Stomach (tissue), 9 donors: ENCODE data around the gene ZNF423. TPM values are rescaled to one million over a fixed set of nuclear protein-coding genes. Genes with fewer than 3 reads are reported as not detected.

Source experiments
- DNase-seq, 2 donors: peaks; one replicate each; pipeline versions ENCODE4 v3.0.0 to v3.0.0-alpha.2; 2013 to 2019
- H3K27ac ChIP-seq, 5 donors: fragments of 200-600 bp in 4 of 5; sonication (generic) in 4 of 5; one replicate each; pipeline ENCODE4 v1.5.1; 2013 to 2019; ENCODE audit warnings: mild to moderate bottlenecking in 1 of 5, moderate library complexity in 1 of 5
- H3K27me3 ChIP-seq, 3 donors: fragments of 200-600 bp; sonication (generic); one replicate each; pipeline ENCODE4 v1.5.1; 2017 to 2019; ENCODE audit warnings: mixed run types in 1 of 3
- H3K36me3 ChIP-seq, 4 donors: fragments of 200-600 bp; sonication (generic); 1 replicate in 3 of 4; 2 replicates in 1 of 4; pipeline ENCODE4 v1.5.1; 2016 to 2019
- H3K4me1 ChIP-seq, 4 donors: fragments of 200-600 bp; sonication (generic); one replicate each; pipeline ENCODE4 v1.5.1; 2016 to 2019
- H3K4me3 ChIP-seq, 4 donors: fragments of 200-600 bp; sonication (generic) in 3 of 4; one replicate each; pipeline ENCODE4 v1.5.1; 2016 to 2019; ENCODE audit warnings: mild to moderate bottlenecking in 1 of 4
- H3K9me3 ChIP-seq, 4 donors: fragments of 200-600 bp; sonication (generic); one replicate each; pipeline ENCODE4 v1.5.1; 2016 to 2019
- EP300 ChIP-seq: sonication (generic); formaldehyde crosslinking; IDR thresholded peaks from one replicate; pipeline ENCODE4 v1.6.1; 2017; ENCODE audit warnings: antibody characterized with exemption
- POLR2A ChIP-seq, 4 donors: fragments of 450-650 bp; IDR thresholded peaks; one replicate each; pipeline ENCODE4 v1.6.1; 2016; ENCODE audit warnings: antibody characterized with exemption in 4 of 4, control low read depth in 2 of 4, mild to moderate bottlenecking in 1 of 4, moderate library complexity in 1 of 4
- POLR2AphosphoS5 ChIP-seq, 3 donors: sonication (generic); formaldehyde crosslinking; IDR thresholded peaks; one replicate each; pipeline ENCODE4 v1.6.1; 2016; ENCODE audit warnings: antibody characterized with exemption in 3 of 3
- WGBS, 5 donors: extraction: QIAGEN DNeasy Blood & Tissue Kit in 3 of 5; methylation state at CpG; one replicate each; pipeline versions ENCODE4 v1.1.5 to v1.1.7; 2013 to 2018; 5-methylcytosine and 5-hydroxymethylcytosine counted together
- intact Hi-C: fragments of 100-400 bp; cut with DNase I; formaldehyde crosslinking; loops from one replicate; pipeline ENCODE4 v1.15.1; 2023; ENCODE audit warnings: low total_unique reads
- polyA plus RNA-seq, 3 donors: library from polyadenylated mRNA; stranded (reverse); fragments of 200-250 nt; gene quantifications; one replicate each; pipeline ENCODE4 v1.2.3, GENCODE V29; 2013
- total RNA-seq, 5 donors: library from RNA; depleted of rRNA; stranded (reverse); fragments of >200 nt; gene quantifications; one replicate each; pipeline versions ENCODE4 v1.1.0 to v1.2.3, GENCODE V29; 2014 to 2016
- TF ChIP-seq, protein P1 (sequence below), 7 experiments: fragments of 450-650 bp in 4 of 7; fragments of 200-600 bp in 3 of 7; sonication (generic) in 3 of 7; IDR thresholded peaks; one replicate each; pipeline ENCODE4 v1.5.1; 2016 to 2019; ENCODE audit warnings: antibody characterized with exemption in 7 of 7, control low read depth in 2 of 7, mild to moderate bottlenecking in 1 of 7
- donor health status: healthy with polysubstance abuse.
- donor health status: Bipolar disorder and iron deficiency.
- donor health status: healthy.

The ZNF423 gene
- total and polyA plus RNA-seq, 8 donors: 0.29 to 3.5 (median 1.0) TPM

DNA sequence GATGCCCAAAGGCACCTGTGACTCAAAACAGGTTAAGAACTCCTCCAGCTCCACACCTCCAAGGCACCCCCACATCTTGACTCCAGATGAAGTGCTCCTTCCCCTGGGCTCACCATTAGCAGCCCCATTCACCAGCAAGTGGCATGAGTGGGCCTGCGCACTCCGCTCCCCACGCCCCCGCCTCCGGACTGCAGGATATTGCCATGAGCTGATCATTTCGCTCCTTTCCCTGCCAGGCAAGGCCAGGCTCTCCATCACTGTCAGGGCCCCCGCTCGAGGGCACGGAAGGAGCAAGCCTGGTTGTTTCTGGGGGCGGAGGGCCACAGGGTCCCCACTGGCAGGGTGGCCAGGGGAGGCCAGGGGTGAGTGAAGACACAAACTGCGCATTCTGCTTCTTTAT lies 69.9 kb downstream of the ZNF423 start:
- DNase-seq: no peak
- intact Hi-C loops: no loop called here
- no peaks in the 10 kb centered on the region for H3K36me3 ChIP-seq
- peaks cover 0 to 10% (median 0%) of the 10 kb centered on the region in 4 donors for H3K4me1 ChIP-seq
- no peak overlapping the region for H3K27ac ChIP-seq
- 91 to 96% (median 93%) methylated on average over 11 of the region's 11 CpGs for WGBS, 5 donors
- H3K27me3 ChIP-seq: no peaks in the 10 kb centered on the region
- TF ChIP-seq POLR2AphosphoS5 (IDR thresholded peaks at IDR 0.05) (no peak), EP300 (no peak), POLR2A (IDR thresholded peaks at IDR 0.05) (no peak)
- TF ChIP-seq, protein P1, sequence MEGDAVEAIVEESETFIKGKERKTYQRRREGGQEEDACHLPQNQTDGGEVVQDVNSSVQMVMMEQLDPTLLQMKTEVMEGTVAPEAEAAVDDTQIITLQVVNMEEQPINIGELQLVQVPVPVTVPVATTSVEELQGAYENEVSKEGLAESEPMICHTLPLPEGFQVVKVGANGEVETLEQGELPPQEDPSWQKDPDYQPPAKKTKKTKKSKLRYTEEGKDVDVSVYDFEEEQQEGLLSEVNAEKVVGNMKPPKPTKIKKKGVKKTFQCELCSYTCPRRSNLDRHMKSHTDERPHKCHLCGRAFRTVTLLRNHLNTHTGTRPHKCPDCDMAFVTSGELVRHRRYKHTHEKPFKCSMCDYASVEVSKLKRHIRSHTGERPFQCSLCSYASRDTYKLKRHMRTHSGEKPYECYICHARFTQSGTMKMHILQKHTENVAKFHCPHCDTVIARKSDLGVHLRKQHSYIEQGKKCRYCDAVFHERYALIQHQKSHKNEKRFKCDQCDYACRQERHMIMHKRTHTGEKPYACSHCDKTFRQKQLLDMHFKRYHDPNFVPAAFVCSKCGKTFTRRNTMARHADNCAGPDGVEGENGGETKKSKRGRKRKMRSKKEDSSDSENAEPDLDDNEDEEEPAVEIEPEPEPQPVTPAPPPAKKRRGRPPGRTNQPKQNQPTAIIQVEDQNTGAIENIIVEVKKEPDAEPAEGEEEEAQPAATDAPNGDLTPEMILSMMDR (IDR thresholded peaks at IDR 0.05): no peak
- no peaks in the 10 kb centered on the region for H3K9me3 ChIP-seq
- H3K4me3 ChIP-seq: no peak overlapping the region

DNA sequence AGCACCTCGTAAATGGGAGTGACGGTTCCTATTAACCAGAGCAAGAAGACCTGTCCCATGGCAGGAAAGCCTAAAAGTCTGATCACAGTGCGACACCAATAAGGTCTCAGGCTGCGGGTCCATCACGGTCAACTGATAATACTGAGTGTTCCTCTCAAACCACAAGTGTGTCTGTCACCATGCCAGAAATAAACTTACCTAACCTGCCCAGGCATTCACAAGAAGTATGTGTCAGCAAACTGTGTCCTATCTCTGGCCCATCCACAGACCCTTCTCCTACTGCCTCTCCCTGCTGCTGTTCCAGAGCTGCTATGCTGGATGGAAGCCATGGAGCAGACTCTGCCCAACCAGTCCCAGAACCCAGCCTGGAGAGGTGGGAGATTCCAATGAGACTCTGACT lies 73.5 kb downstream of the ZNF423 start:
- H3K27ac ChIP-seq: no peak overlapping the region
- TF ChIP-seq EP300 (no peak), POLR2AphosphoS5 (IDR thresholded peaks at IDR 0.05) (no peak), POLR2A (IDR thresholded peaks at IDR 0.05) (no peak)
- TF ChIP-seq, protein P1 (IDR thresholded peaks at IDR 0.05): no peak
- WGBS, 5 donors: 83 to 91% (median 89%) methylated on average over 5 of the region's 5 CpGs
- no peaks in the 10 kb centered on the region for H3K36me3 ChIP-seq
- no peaks in the 10 kb centered on the region for H3K9me3 ChIP-seq
- no peak for DNase-seq
- intact Hi-C loops: no loop called here
- H3K27me3 ChIP-seq: no peaks in the 10 kb centered on the region
- H3K4me1 ChIP-seq: no peaks in the 10 kb centered on the region
- H3K4me3 ChIP-seq: no peak overlapping the region

DNA sequence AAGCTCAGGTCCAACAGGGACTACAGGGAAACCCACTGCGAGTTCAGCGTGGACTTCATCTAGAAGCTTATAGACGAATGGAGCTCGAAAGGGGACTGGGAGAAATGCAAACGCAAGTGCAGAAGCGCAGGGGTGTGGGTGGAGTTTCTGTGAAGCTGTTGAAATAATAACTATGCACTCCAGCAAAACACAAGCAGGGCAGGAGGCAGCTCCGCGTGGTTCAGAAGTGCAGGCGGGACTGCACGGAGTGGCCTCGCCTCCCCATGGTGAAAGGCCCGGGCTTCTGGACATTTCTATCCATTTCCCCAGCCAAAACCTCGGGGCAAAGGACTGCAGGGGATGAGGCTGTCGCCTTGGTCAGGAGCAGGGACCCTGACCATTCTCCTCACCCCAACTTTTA lies 74.5 kb downstream of the ZNF423 start:
- WGBS, 5 donors: 62 to 74% (median 71%) methylated on average over 14 of the region's 14 CpGs

DNA sequence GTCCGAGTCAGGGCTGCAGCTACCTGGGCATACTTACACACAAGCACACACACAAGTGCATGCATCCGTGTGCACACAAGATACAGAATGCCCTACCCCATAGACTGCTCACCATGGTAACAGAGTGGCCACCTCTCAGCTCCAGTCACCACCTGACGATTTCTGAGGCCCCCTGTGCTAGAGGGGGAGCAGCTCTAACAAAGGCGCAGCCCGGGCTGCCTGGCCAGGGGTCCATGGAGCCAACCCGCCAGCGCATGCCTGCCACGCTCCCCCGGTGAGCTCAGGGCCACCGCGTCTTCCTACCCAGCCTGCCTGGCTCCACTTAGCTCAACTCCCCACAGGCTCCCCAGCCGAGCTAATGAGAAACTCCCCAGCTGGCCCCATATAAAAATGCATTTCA lies 75.5 kb downstream of the ZNF423 start:
- Histone ChIP-seq H3K9me3 (no peaks in the 10 kb centered on the region), H3K27me3 (no peaks in the 10 kb centered on the region), H3K27ac (no peak overlapping the region), H3K4me3 (no peak overlapping the region), H3K36me3 (no peaks in the 10 kb centered on the region), H3K4me1 (no peaks in the 10 kb centered on the region)
- no peak for TF ChIP-seq POLR2AphosphoS5 (IDR thresholded peaks at IDR 0.05)
- 60 to 83% (median 64%) methylated on average over 11 to 12 of the region's 12 CpGs for WGBS, 5 donors
- intact Hi-C loops: no loop called here
- peak in 1 of 2 donors; percentile 32 for DNase-seq

More for the DNA sequence above, 74.5 kb downstream of the ZNF423 start:
- no peak overlapping the region for H3K27ac ChIP-seq
- H3K27me3 ChIP-seq: no peaks in the 10 kb centered on the region
- no peak overlapping the region for H3K4me3 ChIP-seq
- DNase-seq: no peak
- H3K9me3 ChIP-seq: no peaks in the 10 kb centered on the region
- no peaks in the 10 kb centered on the region for H3K36me3 ChIP-seq
- no peaks in the 10 kb centered on the region for H3K4me1 ChIP-seq
- TF ChIP-seq POLR2AphosphoS5 (IDR thresholded peaks at IDR 0.05) (no peak), POLR2A (IDR thresholded peaks at IDR 0.05) (no peak), EP300 (no peak)
- TF ChIP-seq, protein P1 (IDR thresholded peaks at IDR 0.05): no peak
- intact Hi-C loops: no loop called here

DNA sequence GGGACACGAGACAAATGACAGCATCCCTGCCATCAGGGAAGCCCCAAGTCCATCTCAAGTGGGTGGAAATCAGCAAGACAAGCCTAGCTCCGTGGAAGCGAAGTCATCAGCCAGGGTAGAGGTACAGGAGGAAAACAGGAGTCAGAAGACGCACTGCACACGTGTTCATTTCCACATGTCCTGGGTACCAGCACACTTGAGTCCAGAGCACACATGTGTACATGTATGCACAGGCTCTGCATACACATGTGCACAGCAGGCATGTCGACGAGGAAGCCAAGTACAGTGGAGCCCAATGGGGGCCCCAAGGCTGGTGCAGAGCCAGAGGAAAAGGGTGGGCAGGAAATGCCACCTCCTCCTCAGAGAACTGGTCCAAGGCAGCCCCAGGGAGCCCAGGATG lies 75.9 kb downstream of the ZNF423 start:
- no peaks in the 10 kb centered on the region for H3K9me3 ChIP-seq
- no peak overlapping the region for H3K4me3 ChIP-seq
- no peak for TF ChIP-seq EP300
- TF ChIP-seq POLR2AphosphoS5 (IDR thresholded peaks at IDR 0.05): no peak
- TF ChIP-seq, protein P1 (IDR thresholded peaks at IDR 0.05): no peak
- no peak for TF ChIP-seq POLR2A (IDR thresholded peaks at IDR 0.05)
- H3K4me1 ChIP-seq: no peaks in the 10 kb centered on the region
- WGBS, 5 donors: 70 to 81% (median 77%) methylated on average over 7 of the region's 7 CpGs
- no peak overlapping the region for H3K27ac ChIP-seq
- DNase-seq: no peak
- H3K27me3 ChIP-seq: no peaks in the 10 kb centered on the region
- H3K36me3 ChIP-seq: no peaks in the 10 kb centered on the region
- intact Hi-C loops: no loop called here
